Astrocyte of the spinal cord (primary cell): Measurements from ENCODE around the gene ABCA8.
"Not testable (repeated sequence)": the region's sequence is repeated elsewhere in the genome, so short reads cannot be mapped to it uniquely, and the experiment has no call there.

Source experiments
- DNase-seq: peaks from one replicate; pipeline ENCODE4 v3.0.0; 2011; ENCODE audit warnings: low read depth, low spot score
- H3K4me3 ChIP-seq: 2 replicates; pipeline ENCODE4 v1.5.1; 2011; ENCODE audit warnings: low read depth, mild to moderate bottlenecking, low read length, moderate library complexity
- CTCF ChIP-seq: IDR thresholded peaks from 2 replicates; pipeline ENCODE4 v1.5.1; 2012; ENCODE audit warnings: low read depth, mild to moderate bottlenecking, low read length, inconsistent platforms
- in situ Hi-C: cut with HindIII; loops from 2 replicates; pipeline ENCODE4 v1.10.0; 2017; ENCODE audit warnings: low sequenced_read_pairs

ABCA8 gene

GRCh38 chr17:68954146-68954896 is 871 bp downstream of the ABCA8 start:
- peak overlapping the region; percentile 30 for H3K4me3 ChIP-seq
- peak; percentile 29 for DNase-seq
- no peak for TF ChIP-seq CTCF
- in situ Hi-C loops: no loop called here

GRCh38 chr17:68953340-68953997 is 1.7 kb downstream of the ABCA8 start:
- TF ChIP-seq CTCF: no peak
- no peak for DNase-seq
- H3K4me3 ChIP-seq: peak overlapping the region; percentile 6
- in situ Hi-C loops: no loop called here

GRCh38 chr17:68950725-68951124 is 4.5 kb downstream of the ABCA8 start:
- no peak overlapping the region for H3K4me3 ChIP-seq
- DNase-seq: no peak
- in situ Hi-C loops: no loop called here
- TF ChIP-seq CTCF: no peak

- in situ Hi-C loops, H3K4me3 ChIP-seq, DNase-seq: not testable (repeated sequence)
Observed at GRCh38 chr17:68947868-68948267, 7.3 kb downstream of the ABCA8 start.

GRCh38 chr17:68944435-68945035 is 10.7 kb downstream of the ABCA8 start:
- TF ChIP-seq CTCF: no peak
- no peak for DNase-seq
- in situ Hi-C loops: no loop called here
- no peak overlapping the region for H3K4me3 ChIP-seq

- H3K4me3 ChIP-seq, in situ Hi-C loops, DNase-seq: not testable (repeated sequence)
Observed at GRCh38 chr17:68943812-68944182, 11.4 kb downstream of the ABCA8 start.

GRCh38 chr17:68943123-68943811 is 11.9 kb downstream of the ABCA8 start:
- in situ Hi-C loops: no loop called here
- no peak for DNase-seq

More at GRCh38 chr17:68943123-68943811, 11.9 kb downstream of the ABCA8 start:
- no peak for TF ChIP-seq CTCF
- no peak overlapping the region for H3K4me3 ChIP-seq
